Muscle of leg (tissue), 11 donors: Measurements from ENCODE around the gene SELENOK. TPM values are rescaled to one million over a fixed set of nuclear protein-coding genes. Genes with fewer than 3 reads are reported as not detected.
"Not testable (repeated sequence)": the region's sequence is repeated elsewhere in the genome, so short reads cannot be mapped to it uniquely, and the experiment has no call there.

Source experiments
- DNase-seq: peaks from one replicate; pipeline ENCODE4 v3.0.0; 2013
- H3K27ac ChIP-seq: one replicate; pipeline ENCODE4 v1.5.1; 2013; ENCODE audit warnings: mild to moderate bottlenecking, low read length, control low read depth
- H3K27me3 ChIP-seq: one replicate; pipeline ENCODE4 v1.6.1; 2013; ENCODE audit warnings: low read length; ENCODE audit not compliant: control insufficient read depth, insufficient read depth
- H3K36me3 ChIP-seq: one replicate; pipeline ENCODE4 v1.6.1; 2013; ENCODE audit warnings: low read length; ENCODE audit not compliant: control insufficient read depth, insufficient read depth
- H3K4me1 ChIP-seq: one replicate; pipeline ENCODE4 v1.6.1; 2013; ENCODE audit warnings: low read length; ENCODE audit not compliant: control insufficient read depth, insufficient read depth
- H3K4me3 ChIP-seq: one replicate; pipeline ENCODE4 v1.5.1; 2013; ENCODE audit warnings: low read length, control low read depth
- H3K9me3 ChIP-seq: replicated peaks from 2 replicates; pipeline ENCODE4 v1.6.1; 2013; ENCODE audit warnings: low read depth, low read length; ENCODE audit not compliant: control insufficient read depth
- WGBS: methylation state at CpG from one replicate; pipeline ENCODE4 v1.1.5; 2013; ENCODE audit warnings: missing lambda C conversion rate; ENCODE audit not compliant: insufficient coverage; 5-methylcytosine and 5-hydroxymethylcytosine counted together
- polyA plus RNA-seq, 8 donors: library from polyadenylated mRNA; unstranded; fragments of 120-200 nt; gene quantifications; one replicate each; pipeline versions ENCODE4 v1.2.1 to v1.2.3, GENCODE V29; 2013; ENCODE audit warnings: inconsistent platforms in 1 of 8, low replicate concordance in 1 of 8; ENCODE audit not compliant: insufficient read length in 8 of 8, insufficient read depth in 1 of 8
- total RNA-seq: library from RNA; stranded (reverse); fragments of 120-200 nt; gene quantifications from one replicate; pipeline ENCODE4 v1.2.4, GENCODE V29; 2013

SELENOK gene
- total and polyA plus RNA-seq, 9 donors: 35.1 to 53.9 (median 47.9) TPM

- not testable (repeated sequence) for H3K4me1 ChIP-seq, H3K9me3 ChIP-seq, H3K4me3 ChIP-seq, H3K27ac ChIP-seq, H3K36me3 ChIP-seq, DNase-seq, H3K27me3 ChIP-seq
- 94% methylated on average over 11 of the region's 30 CpGs for WGBS
These were observed 35.7 kb upstream of the SELENOK start for GRCh38 chr3:53927208-53927872.

GRCh38 chr3:53921296-53921695 is 29.6 kb upstream of the SELENOK start:
- H3K4me1 ChIP-seq: no peaks in the 10 kb centered on the region
- no peaks in the 10 kb centered on the region for H3K36me3 ChIP-seq
- no peaks in the 10 kb centered on the region for H3K9me3 ChIP-seq
- no CpG with 5 or more reads among the region's 1 CpG for WGBS
- DNase-seq: no peak
- no peaks in the 10 kb centered on the region for H3K27me3 ChIP-seq
- H3K27ac ChIP-seq: no peak overlapping the region
- no peak overlapping the region for H3K4me3 ChIP-seq

DNA sequence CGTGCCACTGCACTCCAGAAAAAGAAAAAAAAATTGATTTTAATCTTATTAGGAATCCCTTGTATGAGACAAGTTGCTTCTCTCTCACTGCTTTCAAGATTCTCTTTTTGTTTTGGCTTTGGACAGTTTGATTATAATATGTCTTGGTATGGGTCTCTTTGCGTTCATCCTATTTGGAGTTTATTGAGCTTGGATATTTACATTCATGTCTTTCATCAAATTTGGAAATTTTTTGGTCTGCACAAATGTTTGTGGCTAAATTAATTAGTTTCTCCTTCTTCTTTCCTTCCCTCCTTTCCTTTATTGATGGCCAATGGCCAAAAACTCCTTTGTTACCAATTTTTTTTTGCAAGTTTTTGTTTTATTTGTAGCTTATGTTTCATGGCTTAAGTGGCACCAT is 28.1 kb upstream of the SELENOK start:
- H3K9me3 ChIP-seq: no peaks in the 10 kb centered on the region
- no peaks in the 10 kb centered on the region for H3K4me1 ChIP-seq
- no peak for DNase-seq
- no peak overlapping the region for H3K27ac ChIP-seq
- WGBS: no CpG with 5 or more reads among the region's 2 CpGs
- no peaks in the 10 kb centered on the region for H3K36me3 ChIP-seq
- H3K27me3 ChIP-seq: no peaks in the 10 kb centered on the region
- no peak overlapping the region for H3K4me3 ChIP-seq

- H3K4me3 ChIP-seq: no peak overlapping the region
- H3K9me3 ChIP-seq: no peaks in the 10 kb centered on the region
- H3K27me3 ChIP-seq: no peaks in the 10 kb centered on the region
- no peaks in the 10 kb centered on the region for H3K4me1 ChIP-seq
- H3K36me3 ChIP-seq: no peaks in the 10 kb centered on the region
- no peak for DNase-seq
- no peak overlapping the region for H3K27ac ChIP-seq
- WGBS: 73% methylated on average over 2 of the region's 8 CpGs
These were observed 21.7 kb upstream of the SELENOK start for GRCh38 chr3:53913401-53913800.

GRCh38 chr3:53902711-53903110 is 11.1 kb upstream of the SELENOK start:
- whole genome bisulfite sequencing: no CpG with 5 or more reads among the region's 5 CpGs

DNA sequence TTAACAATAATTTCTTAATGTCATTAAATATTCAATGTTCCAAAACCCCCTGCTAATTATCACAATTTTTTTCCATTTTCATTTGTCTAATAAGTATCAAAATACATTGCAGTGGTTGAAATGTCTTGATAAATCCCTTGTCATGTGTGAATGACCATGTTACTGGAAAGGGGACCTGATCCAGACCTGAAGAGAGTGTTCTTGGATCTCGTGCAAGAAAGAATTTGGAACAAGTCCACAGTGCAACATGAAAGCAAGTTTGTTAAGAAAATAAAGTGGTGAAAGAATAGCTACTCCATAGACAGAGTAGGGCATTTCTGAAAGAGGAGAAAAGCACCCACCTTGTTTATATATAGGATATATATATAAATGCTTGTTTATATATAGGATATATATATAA is 10.4 kb upstream of the SELENOK start:
- Histone ChIP-seq H3K36me3 (no peaks in the 10 kb centered on the region), H3K4me1 (no peaks in the 10 kb centered on the region), H3K27ac (no peak overlapping the region), H3K27me3 (peaks cover 9% of the 10 kb centered on the region), H3K4me3 (no peak overlapping the region), H3K9me3 (no peaks in the 10 kb centered on the region)
- DNase-seq: no peak
- whole genome bisulfite sequencing: no CpG with 5 or more reads among the region's 1 CpG

More at GRCh38 chr3:53902711-53903110, 11.1 kb upstream of the SELENOK start:
- Histone ChIP-seq H3K4me1 (no peaks in the 10 kb centered on the region), H3K27me3 (peaks cover 6% of the 10 kb centered on the region), H3K9me3 (no peaks in the 10 kb centered on the region), H3K27ac (no peak overlapping the region), H3K4me3 (no peak overlapping the region), H3K36me3 (no peaks in the 10 kb centered on the region)
- no peak for DNase-seq

DNA sequence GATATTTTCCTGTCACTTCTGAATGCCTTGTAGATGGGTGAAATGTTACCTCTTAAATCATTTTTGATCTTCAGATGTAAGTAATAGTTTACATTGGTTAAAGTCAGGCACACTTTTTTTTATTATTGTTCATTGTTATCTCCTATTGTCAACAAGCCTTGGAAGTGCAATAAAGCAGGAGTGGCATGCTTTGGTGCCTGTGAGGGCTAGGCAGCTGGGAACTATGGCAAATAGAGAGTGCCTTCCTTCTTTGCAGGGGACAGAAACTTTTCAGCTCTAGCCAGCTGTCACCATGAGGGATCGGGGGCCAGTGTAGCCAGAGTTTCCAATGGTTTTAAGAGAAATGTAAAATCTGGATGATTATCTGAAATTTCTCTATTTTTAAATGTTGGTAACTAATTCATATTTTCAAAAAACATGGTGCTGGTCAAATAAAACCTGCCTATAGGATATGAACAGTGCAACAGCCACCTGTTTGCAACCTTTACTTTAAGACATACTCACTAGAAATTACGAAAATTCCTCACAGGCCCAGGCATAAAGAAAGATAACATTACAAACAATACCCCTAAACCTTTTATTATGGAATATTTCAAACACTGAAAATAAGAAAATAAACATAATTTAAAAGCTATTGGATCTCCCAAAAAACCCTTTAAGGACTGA is 9.1 kb upstream of the SELENOK start:
- H3K27ac ChIP-seq: no peak overlapping the region
- peaks cover 9% of the 10 kb centered on the region for H3K27me3 ChIP-seq
- no CpG with 5 or more reads among the region's 2 CpGs for WGBS
- no peaks in the 10 kb centered on the region for H3K9me3 ChIP-seq
- no peaks in the 10 kb centered on the region for H3K36me3 ChIP-seq
- no peak for DNase-seq
- H3K4me1 ChIP-seq: no peaks in the 10 kb centered on the region
- H3K4me3 ChIP-seq: no peak overlapping the region

DNA sequence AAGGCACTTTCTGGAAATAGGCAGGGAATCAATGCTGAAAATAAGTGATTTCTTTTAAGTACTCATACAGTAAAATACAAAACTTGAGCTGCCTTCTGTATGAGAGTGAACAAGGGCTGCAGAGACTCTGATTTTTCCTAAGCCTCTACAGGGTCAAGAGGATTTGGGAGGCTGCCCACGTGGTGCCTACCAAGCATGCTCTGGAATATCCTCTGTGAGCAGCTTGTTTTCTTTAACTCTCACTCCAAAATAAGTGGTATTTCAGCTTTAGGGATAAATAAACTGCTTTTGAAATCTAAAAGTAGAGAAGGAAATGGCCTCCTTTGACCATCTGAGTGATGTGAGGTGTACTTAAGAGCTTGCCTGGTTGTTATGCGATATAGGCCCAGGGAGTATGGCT is 8.1 kb upstream of the SELENOK start:
- Histone ChIP-seq H3K4me1 (no peaks in the 10 kb centered on the region), H3K27me3 (peaks cover 11% of the 10 kb centered on the region), H3K4me3 (no peak overlapping the region), H3K27ac (no peak overlapping the region), H3K9me3 (no peaks in the 10 kb centered on the region), H3K36me3 (no peaks in the 10 kb centered on the region)
- no peak for DNase-seq
- WGBS: no CpG with 5 or more reads among the region's 2 CpGs

DNA sequence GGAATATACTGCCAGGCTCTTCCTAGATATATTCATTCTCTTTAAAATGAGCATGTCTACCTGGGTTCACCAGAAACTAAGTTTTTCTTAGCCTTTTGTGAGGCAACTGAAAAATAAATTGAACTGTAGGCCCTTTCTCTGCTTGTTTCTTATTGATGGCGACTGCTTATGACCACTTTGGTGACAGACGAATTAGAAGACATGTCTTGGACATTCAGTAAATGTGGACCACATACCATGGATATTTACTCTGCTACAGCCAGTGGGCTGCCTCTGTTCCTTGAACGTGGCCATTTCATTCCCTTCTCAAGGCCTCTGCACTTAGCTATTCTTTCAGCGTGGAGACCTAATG is 603 bp upstream of the SELENOK start:
- no peak for DNase-seq
- 34% methylated on average over 3 of the region's 4 CpGs for WGBS

GRCh38 chr3:53890726-53891475 is 758 bp downstream of the SELENOK start:
- peak overlapping the region; percentile 96 for H3K27ac ChIP-seq
- peaks cover 4% of the 10 kb centered on the region for H3K27me3 ChIP-seq
- DNase-seq: peak; percentile 46
- H3K4me1 ChIP-seq: peaks cover 9% of the 10 kb centered on the region
- 4% methylated on average over 19 of the region's 21 CpGs for WGBS
- H3K36me3 ChIP-seq: peaks cover 2% of the 10 kb centered on the region
- H3K4me3 ChIP-seq: peak overlapping the region; percentile 94
- H3K9me3 ChIP-seq: no peaks in the 10 kb centered on the region

More for the DNA sequence above, 603 bp upstream of the SELENOK start:
- Histone ChIP-seq H3K4me1 (peaks cover 9% of the 10 kb centered on the region), H3K4me3 (peak overlapping the region; percentile 94), H3K36me3 (no peaks in the 10 kb centered on the region), H3K27me3 (peaks cover 4% of the 10 kb centered on the region), H3K27ac (peak overlapping the region; percentile 93), H3K9me3 (no peaks in the 10 kb centered on the region)
